Measurements from ENCODE around the gene ENTPD2. TPM values are rescaled to one million over a fixed set of nuclear protein-coding genes. Genes with fewer than 3 reads are reported as not detected.

Gene ENTPD2
- total RNA-seq (2021; ENCODE audit: unreplicated experiment): 32.5 TPM
- 20.7 and 23.0 TPM in 2 replicates for polyA plus RNA-seq (2012)
- percentile 44 among the genes with signal in this experiment for Bru-seq, nascent RNA
- BruChase-seq, experiment 1, labeled RNA remaining after a 6-hour chase: percentile 63 among the genes with signal in this experiment
- BruChase-seq, experiment 2, labeled RNA remaining after a 2-hour chase: percentile 57 among the genes with signal in this experiment
- long read RNA-seq, partial matches to known transcripts: 0 of 6 reads
- long read RNA-seq, other reads (novel, unspliced or antisense): 6 of 6 reads

DNA sequence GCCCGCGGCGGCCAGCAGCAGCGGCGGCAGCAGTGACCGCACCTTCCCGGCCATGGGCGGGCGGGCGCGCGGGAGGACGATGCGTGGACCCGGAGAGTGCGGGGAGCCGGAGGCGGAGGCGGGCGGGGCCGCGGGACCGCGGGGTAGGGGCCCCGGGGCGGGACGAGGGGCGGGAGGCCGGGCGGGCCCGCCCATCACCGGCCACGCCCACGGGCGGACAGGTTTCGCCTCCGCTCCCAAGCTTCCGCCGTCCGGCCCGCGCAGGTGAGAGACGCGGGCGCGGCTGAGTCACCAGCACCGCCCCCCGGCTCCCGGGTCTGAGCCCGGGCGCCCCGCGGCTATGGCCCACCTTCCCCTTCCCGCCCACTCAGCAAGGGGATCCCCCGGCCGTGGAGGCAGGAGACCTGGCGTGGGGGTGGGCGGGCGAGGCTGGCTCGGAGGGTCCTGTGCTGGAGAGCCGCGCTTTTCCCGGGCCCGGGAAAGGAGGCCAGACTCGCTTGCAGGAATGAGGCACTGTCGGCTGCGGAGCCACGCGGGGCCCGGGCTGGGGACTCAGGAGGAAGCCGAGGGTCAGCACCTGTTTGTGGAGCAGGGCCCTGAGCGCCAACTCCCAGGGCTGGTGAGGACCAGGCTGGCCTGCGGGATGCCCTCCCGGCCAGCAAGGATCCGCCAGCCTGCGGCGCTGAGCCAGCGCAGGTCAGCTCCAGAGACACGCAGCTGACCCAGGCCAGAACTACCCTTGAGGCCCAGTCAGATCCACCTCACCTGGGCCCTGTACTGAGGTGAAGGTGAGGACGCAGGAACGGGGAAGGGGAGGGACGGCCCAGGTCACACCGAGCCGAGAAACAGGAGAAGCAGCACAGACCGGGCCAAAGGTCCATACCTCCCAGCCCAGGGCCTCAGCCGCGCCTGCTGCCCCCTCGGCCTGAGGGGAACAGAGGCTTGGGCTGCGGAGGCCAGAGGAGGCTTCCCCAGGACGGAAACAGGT is at the start of gene ENTPD2:
TSS of gene ENTPD2 (minus strand) at position 118 of the 988 bp plus-strand sequence. CDS start at position 54, 64 bp downstream.
- TF ChIP-seq FOSL1 (IDR thresholded peaks at IDR 0.05; ENCODE audit: low read depth): no peak
- peak; percentile 52; the same call in 1 of the 2 replicates for TF ChIP-seq ZFX (IDR thresholded peaks at IDR 0.05)
- TF ChIP-seq SIN3A (IDR thresholded peaks at IDR 0.05; ENCODE audit: low read depth): no peak
- TF ChIP-seq, protein P1, sequence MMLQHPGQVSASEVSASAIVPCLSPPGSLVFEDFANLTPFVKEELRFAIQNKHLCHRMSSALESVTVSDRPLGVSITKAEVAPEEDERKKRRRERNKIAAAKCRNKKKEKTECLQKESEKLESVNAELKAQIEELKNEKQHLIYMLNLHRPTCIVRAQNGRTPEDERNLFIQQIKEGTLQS (IDR thresholded peaks at IDR 0.05): no peak
- TF ChIP-seq, protein P2, sequence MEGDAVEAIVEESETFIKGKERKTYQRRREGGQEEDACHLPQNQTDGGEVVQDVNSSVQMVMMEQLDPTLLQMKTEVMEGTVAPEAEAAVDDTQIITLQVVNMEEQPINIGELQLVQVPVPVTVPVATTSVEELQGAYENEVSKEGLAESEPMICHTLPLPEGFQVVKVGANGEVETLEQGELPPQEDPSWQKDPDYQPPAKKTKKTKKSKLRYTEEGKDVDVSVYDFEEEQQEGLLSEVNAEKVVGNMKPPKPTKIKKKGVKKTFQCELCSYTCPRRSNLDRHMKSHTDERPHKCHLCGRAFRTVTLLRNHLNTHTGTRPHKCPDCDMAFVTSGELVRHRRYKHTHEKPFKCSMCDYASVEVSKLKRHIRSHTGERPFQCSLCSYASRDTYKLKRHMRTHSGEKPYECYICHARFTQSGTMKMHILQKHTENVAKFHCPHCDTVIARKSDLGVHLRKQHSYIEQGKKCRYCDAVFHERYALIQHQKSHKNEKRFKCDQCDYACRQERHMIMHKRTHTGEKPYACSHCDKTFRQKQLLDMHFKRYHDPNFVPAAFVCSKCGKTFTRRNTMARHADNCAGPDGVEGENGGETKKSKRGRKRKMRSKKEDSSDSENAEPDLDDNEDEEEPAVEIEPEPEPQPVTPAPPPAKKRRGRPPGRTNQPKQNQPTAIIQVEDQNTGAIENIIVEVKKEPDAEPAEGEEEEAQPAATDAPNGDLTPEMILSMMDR (IDR thresholded peaks at IDR 0.05 in 2 of 3, conservative IDR thresholded peaks at IDR 0.05 in 1 of 3; ENCODE audit: borderline replicate concordance in 1 of 3, insufficient read depth in 1 of 3, low read depth in 2 of 3, low read length in 2 of 3): no peak
- peak; percentile 26 for TF ChIP-seq POLR2A (IDR thresholded peaks at IDR 0.05; ENCODE audit: borderline replicate concordance, extremely low read depth, insufficient read depth, insufficient read length)
- no peak for TF ChIP-seq SP1 (IDR thresholded peaks at IDR 0.05; ENCODE audit: low read depth)
- no peak for TF ChIP-seq EZH2 (IDR thresholded peaks at IDR 0.05)
- TF ChIP-seq POLR2AphosphoS5 (IDR thresholded peaks at IDR 0.05; ENCODE audit: low read depth, low read length): peak; percentile 85
- H3K9me2 ChIP-seq (ENCODE audit: insufficient read depth): no peaks in the 10 kb centered on the region
- peak within 1 kb of the TSS; percentile 95 for H3K4me2 ChIP-seq (ENCODE audit: low read length)
- no peaks in the 10 kb centered on the region for H3K9me3 ChIP-seq (ENCODE audit: control insufficient read depth in 1 of 2, insufficient read depth in 1 of 2, low read depth in 1 of 2, low read length in 2 of 2)
- ChIA-PET RAD21 (ENCODE audit: low non-redundant PET in 1 of 2, low total read pairs in 2 of 2, uncharacterized antibody in 2 of 2, unreplicated experiment in 2 of 2) (no interaction called here), CTCF (interaction anchor here (1.0 to 4.3 kb wide), 6 partner anchors 8 to 106 kb away, joined by 4 to 22 read pairs (median 10); partner anchors contain the start of gene NPDC1), POLR2A (interaction anchor here (0.6 to 1.0 kb wide), 3 partner anchors 14 to 187 kb away, joined by 3 to 7 read pairs (median 5); partner anchors contain the start of gene TUBB4B)
- H3K27ac ChIP-seq (ENCODE audit: low read depth, low read length): peak within 1 kb of the TSS; percentile 85
- no peaks in the 10 kb centered on the region for H3K27me3 ChIP-seq (ENCODE audit: insufficient read depth, low read length)
- no peaks in the 10 kb centered on the region for H3K36me3 ChIP-seq (ENCODE audit: control insufficient read depth in 1 of 2, insufficient read depth in 2 of 2, low read length in 2 of 2)
- intact Hi-C loops (cut with micrococcal nuclease): no loop called here
- no TSS peak for BruUV-seq (replicated peaks)
- peak within 1 kb of the TSS; percentile 66 for H3K9ac ChIP-seq (ENCODE audit: low read length)
- no peaks in the 10 kb centered on the region for H4K20me1 ChIP-seq (ENCODE audit: insufficient read depth)
- DNase-seq (ENCODE audit: low read depth, low spot score): no peak
- H3K79me2 ChIP-seq (ENCODE audit: insufficient read depth, low read length): no peaks in the 10 kb centered on the region
- peaks cover 22 to 40% of the 10 kb centered on the region in 2 experiments for H3K4me1 ChIP-seq (ENCODE audit: control insufficient read depth in 1 of 2, insufficient read depth in 2 of 2, low read length in 2 of 2)
- H3K4me3 ChIP-seq (replicated peaks in 1 of 2; ENCODE audit: low read depth in 1 of 2, low read length in 2 of 2): peak within 1 kb of the TSS; percentile 57 to 68
- peak; percentile 86 for ATAC-seq
- no peak within 1 kb of the TSS for H2AFZ ChIP-seq (ENCODE audit: low read depth, low read length, poor library complexity, severe bottlenecking)

Measured in HCT116 (cell line).